NCI-H1436 treated with DMSO at 0.1 percent for 48 hours (cell line): Measurements from ENCODE around the gene PLEKHO2.

ENCODE experiments used
- DNase-seq: peaks from one replicate; lab custom pipeline; 2025; lab: John Stamatoyannopoulos, UW

PLEKHO2 gene

DNA sequence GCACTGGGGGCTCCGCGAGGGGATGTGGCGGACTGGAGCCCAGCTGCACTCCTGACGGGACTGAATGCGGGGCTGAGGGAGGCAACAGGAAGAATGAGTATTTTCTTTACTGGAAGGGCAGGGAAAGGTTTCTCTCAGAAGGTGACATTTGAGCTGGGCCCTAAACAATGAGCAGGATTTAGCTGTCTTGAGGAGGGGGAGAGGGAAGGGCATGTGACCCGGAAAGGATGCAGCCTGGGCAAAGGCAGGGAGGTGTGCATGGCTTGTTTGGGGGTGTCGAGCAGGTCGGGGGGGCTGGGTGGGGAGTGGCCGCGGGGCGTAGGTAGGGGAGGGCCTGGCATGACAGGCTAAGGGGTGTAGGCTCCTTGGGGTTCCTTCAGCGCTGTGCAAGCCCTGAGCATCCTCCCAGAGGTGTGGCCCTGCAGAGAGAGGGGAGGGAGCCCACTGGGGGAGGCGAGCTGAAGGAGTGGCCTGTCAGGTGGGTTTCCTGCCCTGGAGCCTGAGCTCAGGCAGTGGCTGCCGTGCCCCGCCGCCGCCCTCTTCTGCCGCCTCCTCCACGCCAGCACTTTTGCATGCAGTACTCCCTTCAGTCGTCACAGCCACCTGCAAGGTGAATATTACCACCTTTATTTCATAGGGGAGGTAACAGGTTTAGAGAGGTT, 52.8 kb downstream of the PLEKHO2 start:
- no peak for DNase-seq

DNA sequence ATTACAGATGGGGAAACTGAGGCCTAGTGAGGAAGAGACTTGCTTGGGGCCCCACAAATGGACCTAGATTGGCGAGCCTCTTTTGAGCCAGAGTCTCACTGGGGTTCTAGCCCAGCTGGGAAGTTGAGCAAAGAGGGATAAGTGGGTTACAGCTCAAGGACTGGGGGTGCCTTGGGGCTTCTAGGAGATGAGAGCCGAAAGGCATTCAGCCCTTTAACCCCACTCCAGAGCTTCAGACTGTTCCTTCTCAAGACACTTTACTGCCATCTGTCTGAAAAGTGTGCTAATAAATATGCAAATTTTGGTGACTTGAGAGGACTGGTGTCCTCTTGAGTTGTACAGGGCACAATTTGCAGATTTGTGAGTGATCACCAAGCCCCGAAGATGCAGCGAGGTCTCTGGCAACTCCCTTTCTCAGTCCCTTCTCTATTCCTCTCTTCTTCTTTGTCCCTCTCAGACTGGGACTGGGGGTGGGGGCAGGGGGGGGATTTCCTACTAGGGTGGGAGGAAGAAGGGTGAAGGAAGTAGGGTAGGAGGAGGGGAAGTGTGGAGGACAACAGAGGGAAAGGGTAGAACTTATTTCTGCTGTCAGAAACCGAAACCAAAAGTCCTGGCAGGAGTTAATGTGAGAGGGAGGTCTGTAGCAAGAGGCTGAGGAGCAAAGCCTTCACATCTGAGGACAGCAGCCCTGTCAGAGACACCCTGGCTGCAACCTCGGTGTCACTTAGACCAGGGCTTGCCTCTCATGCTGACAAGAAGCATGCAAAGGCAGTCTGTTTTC, 53.8 kb downstream of the PLEKHO2 start:
- no peak for DNase-seq

DNA sequence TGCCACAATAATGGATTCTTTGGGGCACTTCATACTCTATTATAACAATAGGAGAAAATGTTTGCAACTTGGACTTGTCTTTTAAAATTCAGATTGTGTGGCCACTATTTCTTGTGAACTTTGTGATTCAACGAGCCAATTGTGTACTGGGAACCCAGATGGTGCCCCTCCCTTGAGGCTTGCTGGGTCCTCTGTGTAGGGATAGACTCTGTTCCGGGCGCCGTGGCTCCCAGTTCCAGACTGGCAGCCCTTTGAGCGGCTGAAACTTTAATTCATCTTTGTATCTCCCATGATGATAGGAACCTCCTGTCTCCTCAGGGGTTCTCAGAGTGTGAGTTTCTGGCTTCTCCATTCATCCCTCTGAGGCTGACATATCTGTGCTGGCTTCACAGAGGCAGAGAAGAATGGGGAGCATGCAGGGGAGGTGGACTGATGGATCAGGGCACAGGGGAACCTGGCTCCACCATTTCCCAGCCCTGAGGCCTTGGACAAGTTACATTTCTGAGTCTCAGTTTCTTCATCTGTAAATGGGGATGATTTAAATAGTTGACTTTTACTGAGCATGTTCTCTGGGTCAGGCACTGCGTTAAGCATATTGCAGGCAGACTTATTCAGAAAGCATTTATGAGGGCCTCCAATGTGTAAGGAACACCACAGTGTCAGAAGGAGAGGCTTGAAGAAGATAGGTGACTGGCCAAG, 54.8 kb downstream of the PLEKHO2 start:
- no peak for DNase-seq

DNA sequence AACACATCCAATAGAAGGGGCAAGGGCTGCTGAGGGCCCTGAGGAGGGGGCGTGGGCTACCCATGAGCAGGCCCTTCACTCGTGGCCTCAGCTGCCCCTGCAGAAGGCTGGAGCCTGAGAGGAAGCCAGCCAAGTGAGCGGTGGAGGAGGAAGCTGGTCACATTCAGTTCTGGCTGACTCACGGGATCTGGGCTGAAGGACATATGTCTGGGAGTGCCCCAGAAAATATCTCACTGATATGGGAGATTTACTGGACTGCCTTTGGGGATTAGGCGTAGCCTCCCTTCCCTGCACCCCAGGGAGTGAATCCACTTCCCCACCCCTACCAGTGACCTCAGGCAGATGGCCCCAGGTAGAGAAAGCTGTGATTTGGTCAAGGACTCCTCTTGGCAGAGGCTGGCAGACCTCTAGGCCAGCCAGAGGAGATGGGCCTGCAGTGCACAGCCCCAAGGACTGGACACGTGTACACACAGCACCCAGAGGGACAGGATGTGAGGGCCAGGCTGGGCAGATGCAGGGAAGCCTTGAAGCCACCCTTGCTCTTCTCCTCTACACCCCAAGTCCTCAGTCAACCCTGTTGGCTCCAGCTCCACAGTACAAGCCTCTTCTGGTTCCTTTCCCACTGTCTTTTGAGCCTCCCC, 55.8 kb downstream of the PLEKHO2 start:
- no peak for DNase-seq

DNA sequence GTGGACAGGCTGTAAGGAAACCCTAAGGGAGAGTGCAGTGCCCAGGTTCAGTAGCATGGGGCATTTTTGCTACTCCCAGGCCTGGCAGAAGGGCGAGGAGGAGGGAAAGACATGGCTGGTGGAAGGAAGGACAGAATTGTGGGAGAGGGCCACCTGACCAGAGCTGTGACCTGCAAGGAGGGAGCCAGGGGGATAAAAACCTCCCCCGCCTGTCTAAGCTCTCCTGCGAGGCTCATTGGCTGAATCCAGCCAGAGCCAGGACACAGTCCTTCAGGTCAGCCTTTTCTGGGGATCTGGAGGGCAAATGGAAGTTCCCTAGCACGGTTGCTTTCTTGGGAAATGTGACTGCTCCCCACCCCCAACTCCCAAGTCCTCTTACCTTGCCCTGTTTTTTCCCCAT, 56.7 kb downstream of the PLEKHO2 start:
- DNase-seq, result no peak

DNA sequence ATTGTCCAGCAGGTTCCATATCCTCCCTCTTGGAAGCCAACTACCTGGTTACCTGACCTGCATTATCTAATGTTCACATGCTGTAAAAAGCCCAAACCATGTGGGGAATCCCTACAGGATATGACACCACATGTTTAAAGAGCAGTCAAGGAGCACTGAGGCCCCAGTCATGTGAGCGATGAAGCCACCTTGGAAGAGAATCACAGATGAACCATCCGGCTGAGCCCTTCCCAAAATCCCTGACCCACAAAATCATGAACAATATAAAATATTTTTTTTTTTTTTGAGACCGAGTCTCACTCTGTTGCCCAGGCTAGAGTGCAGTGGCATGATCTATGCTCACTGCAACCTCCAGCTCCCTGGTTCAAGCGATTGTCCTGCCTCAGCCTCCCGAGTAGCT, 59.4 kb downstream of the PLEKHO2 start:
- DNase-seq, result no peak

DNA sequence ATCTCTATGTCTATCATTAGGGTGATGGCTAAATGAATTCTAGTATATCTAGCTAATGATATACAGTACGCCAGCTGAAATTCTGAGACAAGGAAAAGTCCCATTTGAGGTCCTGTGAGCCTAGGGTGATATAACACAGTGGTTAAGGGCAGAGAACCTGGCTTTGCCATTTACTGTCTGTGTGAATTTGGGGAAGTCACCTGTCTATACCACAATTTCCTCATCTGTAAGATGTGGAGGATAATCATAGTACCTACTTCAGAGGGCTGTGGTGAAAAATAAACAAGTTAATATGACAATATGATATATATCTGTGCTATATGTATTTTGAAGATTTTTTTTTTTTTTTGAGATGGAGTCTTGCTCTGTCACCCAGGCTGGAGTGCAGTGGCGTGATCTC, 60.2 kb downstream of the PLEKHO2 start:
- DNase-seq, result no peak

DNA sequence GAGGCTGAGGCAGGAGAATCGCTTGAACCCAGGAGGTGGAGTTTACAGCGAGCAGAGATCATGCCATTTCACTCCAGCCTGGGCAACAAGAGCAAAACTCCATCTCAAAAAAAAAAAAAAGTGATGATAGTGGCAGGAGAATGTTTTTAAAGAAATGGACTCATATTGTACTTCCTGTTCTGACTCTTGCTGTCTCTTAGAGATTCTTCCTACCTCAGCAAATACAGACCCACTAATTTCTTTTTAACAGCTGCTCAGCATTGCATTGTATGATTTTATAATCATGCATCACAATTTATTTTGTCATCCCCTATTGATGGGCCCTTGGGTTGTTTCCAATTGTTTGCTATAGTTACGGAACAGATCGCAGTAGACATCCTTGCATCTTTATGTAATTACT, 61.1 kb downstream of the PLEKHO2 start:
- no peak for DNase-seq

DNA sequence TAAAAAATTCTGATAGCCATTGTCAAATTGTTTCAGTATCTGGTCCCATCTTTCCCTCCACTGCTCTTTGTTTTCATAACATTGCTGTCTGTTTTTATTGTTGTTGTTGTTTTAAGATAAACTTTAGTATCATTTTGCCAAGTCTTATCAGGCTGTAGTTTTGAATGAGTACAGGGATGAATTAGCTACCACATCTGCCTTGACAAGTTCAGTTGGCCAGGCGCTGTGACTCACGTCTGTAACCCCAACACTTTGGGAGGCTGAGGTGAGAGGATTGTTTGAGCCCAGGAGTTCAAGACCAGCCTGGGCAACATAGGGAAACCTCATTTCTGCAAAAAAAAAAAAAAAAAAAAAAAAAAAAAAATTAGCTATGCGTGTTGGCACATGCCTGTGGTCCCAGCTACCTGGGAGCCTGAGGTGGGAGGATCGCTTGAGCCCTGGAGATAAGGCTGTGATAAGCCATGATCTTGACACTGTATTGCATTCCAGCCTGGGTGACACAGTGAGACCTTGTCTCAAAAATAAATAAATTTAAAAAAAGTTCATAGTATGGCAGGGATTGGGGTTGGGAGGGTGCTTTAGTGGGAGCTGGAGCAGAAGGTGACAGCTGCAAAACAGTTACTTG, 61.7 kb downstream of the PLEKHO2 start:
- no peak for DNase-seq

DNA sequence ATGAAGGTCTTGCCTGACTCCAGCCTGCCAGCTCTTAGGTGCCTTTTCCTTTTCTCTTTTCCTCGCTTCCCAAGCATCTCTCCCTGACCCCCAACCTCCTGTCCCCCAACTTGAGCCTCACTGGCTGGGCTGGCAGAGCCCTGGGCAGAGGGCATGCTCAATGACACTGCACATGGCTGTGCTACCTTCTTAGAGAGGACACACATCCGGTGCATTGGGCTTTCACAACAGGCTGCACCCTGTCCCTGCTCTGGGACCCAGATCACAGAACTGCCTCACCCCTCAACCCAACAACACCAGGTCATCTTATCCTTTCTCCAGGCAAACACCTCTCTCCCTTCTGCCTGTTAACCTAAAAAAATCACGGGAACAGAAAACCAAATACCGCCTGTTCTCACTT, 62.5 kb downstream of the PLEKHO2 start:
- DNase-seq, result no peak

DNA sequence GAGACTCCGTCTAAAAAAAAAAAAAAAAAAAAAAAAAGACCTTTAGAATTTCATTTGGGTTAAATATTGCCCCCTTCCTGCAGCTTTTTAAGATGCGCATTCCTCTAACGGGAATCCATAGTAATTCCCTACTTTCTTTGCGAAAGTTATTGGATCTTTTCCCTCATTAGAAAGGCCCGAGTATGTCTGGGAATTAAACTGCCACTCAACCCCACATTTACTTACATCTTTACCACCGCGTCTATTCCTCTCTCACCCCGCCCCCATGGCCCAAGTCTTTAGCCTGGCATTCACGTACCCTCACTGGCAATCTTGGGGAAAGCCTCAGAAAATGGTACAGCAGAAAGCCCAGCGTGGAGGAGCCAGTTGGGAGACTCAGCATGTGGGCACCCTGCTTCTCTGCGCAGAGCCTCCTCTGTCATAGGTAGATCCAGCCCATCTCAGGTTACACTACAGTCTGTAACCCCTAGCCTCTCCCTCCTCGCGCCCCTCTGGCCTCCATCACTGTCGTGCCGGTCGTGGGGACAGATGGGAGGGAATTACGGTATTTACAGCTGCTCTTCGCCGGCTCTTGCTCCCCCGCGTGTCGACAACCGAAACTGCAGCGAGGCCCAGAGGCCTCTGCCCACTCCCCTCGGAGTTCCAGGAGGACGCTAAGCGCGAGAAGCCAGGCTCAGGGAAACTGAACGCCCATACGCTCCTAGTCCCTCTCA, 63.6 kb downstream of the PLEKHO2 start:
- DNase-seq, result no peak

DNA sequence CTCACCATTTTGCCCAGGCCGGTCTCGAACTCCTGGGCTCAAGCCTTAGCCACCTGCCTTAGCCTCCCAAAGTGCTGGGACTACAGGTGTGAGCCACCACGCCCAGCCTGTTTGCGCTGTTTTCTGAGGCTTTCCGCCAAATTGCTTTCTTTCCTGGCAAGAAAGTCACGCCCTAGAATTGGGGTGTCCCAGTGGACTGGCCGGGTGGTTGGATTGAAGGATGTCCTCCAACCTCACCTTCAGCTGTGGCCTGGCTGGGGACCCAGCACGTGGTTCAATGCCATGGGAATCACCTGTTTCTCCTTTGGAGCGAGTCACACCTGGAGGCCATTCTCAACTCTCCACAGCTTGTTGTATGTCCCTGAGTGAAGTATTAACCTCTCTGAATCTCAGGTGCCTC, 64.2 kb downstream of the PLEKHO2 start:
- no peak for DNase-seq

DNA sequence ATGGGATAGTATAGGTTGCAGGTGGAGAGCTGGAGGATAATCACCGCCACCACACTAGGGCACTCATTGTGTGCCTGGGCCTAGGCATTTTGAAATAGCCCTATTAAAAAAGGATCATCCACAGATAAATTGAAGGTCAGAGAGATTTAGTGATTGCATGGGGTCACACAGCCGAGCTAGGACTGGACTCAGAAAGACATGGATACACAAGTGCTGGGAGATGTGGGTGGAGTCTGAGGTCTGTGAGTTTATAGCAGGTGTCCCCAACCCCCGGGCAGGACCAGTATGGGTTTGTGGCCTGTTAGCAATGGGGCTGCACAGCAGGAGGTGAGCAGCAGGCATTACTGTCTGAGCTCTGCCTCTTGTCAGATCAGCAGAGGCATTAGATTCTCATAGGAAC, 64.7 kb downstream of the PLEKHO2 start:
- no peak for DNase-seq

DNA sequence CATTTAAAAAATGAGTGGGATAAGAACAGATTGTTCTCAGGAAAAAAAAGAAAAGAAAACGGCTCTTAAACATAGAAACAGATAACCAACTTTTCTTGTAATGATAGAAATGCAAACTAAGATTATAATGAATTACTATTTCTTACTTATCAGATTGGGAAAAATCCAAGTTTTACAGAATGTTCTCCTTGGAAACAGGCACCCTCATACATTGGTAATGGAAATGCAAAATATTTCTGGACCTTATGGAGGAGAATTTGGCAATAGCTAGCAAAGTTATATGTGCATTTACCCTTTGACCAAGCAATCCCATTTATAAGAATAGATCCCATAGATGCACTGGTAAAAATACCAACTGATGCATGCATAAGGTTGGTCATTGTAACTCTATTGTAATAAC, 66.3 kb downstream of the PLEKHO2 start:
- no peak for DNase-seq

DNA sequence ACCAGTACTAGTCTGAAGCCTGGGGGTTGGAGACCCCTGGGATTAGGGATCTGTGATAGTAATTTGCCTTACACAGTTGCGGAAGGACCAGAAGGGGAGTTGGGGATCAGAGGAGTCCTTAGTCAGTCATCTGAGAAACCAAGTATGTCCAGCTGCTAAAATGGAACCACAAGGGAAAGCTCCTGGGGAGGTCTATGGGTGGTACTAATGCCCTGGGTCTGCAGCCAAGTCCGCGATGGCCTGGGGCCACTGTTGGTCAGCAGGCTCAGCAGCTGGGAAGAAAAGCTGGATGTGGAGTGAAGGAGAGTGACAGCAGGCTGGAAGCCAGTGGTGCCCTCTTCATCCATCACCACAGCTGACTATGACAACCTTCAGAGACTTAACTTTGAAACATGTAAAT, 67.8 kb downstream of the PLEKHO2 start:
- no peak for DNase-seq

DNA sequence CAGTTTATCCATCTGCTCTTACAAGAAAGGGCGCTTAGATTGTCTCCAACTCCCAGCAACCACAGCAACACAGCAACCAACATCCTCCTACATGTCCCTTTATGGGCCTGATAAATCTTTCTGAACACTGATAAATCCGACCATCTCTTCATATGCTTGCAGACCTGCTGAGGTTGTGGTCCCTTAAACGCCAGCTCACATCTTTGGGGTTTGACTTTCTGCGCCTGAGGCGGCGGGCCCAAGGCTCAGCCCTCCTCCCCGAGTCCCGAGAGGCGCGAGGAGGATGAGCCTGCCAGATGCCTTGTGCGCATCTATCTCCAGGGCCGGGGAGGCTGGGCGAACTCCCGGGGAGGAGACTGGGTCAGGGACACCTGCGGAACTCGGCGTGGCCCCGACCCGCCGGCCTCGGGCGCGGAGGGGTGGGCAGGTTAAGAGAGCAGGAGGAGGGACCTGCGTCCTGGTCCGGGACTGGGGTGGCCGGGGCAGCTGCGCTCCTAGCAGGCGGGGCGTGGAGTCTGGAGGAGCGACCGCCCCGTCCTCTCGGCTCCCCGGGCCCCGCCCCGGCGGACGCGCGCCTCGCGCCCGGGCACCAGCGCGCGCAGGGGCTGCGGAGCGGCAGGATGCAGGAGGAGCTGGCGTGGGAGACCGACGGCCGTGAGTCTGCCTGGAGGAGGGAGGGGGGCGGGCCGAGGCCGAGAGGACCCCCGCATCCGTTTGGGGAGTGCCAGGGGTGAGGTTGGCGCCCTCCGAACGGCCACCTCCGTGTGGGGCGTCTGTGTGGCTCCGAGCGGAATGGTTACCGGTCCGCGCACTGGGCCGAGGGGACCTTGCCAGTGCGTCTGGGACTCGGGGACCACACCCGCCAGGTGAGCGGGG, 69.8 kb downstream of the PLEKHO2 start, which contains the start of gene ANKDD1A:
TSS of gene ANKDD1A (plus strand) at position 592 of the 876 bp plus-strand sequence. CDS start at position 621, 29 bp downstream.
- DNase-seq, result no peak

DNA sequence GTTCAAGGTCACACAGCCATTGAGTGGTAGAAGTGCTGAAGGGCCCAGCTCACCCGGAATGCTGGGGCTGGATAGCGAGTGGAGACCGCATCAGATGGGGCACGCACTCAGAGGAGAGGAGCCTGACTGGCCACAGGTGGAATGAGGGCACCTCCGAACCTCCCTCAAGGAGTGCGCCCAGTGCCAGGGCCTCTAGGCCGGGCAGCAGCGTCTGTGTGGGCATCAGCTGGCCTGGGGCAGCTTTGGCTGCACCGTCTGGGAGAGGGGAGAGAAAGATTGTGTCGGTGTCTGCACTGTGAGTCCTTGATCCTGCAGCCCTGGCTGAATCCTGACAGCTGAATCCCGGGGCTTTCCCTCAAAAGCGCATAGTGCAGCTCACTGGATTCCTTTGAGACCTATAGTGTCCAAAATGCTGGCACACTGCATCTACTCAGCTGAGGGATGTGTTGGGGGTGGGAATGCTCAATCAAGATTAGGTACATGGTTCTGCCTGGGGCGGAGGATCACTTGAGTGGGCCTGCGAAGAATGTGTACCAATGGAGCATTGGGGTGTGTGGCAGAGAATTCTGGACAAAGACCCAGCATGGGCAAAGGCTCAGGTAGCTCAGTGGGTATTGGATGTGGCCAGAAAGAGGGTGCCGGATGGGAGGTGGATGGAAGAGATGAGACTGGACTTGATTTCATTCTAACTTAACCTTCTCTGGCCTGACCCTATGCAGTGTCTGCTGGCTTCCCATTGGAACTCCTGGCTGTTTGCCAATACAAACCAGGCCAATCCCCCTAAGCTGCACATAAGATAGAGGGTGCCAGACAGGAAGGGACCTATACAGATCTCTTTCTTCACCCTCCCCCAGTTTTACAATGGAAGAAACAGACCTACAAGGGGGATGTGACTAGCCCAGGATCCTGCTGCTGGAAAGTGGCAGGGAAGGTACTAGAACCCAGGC, 70.9 kb downstream of the PLEKHO2 start:
- DNase-seq, result no peak

DNA sequence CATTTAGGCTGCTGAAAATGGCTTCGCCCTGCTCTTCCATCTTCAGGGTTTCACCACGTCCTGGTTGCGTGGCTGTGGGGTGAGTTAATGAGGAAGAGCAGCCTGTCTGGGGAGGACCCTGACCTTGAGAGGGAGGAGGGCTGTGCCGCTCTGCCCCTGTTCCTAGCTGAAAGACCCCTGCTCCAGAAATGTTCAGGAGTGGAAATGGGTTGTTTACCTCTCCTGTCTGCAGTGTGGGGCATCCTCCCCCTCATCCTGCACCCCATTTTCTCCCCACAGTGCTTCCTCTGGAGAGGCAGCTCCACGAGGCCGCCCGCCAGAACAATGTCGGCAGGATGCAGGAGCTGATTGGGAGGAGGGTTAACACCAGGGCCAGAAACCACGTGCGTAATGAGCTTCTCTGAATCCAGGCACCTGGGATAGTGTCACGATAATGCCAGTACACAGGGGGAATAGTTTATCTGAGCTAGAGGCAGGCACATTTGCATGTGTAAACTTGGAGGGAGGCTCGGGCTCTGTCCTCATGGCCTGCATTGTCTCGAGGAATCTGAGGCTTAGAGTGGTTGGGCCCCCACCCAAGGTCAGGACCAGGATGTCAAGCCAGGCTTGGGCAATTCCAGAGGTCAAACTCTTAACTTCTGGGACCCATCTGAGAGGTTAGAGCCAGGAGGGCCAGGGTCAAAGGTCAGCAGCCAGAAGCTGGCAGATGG, 74.0 kb downstream of the PLEKHO2 start:
- no peak for DNase-seq

DNA sequence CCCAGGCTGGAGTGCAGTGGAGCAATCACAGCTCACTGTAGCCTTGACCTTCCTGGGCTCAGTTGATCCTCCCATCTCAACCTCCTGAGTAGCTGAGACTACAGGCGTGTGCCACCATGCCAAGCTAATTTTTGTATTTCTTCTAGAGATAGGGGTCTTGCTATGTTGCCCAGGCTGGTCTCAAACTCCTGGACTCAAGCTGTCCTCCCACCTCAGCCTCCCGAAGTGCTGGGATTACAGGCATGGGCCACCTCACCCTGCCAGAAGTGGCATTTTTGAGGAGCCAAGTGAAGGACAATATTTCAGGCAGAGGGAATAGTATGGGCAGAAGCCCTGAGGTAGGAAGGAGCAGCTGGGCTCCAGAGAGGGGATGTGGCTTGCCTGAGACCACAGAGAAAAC, 74.7 kb downstream of the PLEKHO2 start:
- DNase-seq, result no peak
